ENCODE results near the gene STRAP. TPM values are rescaled to one million over a fixed set of nuclear protein-coding genes. Genes with fewer than 3 reads are reported as not detected.
A peak's percentile ranks its signal among the peaks of the same experiment; 100 is the strongest.

Gene STRAP
- total and polyA plus RNA-seq, 2 of the 13 experiments (the other 11 are each of a cell fraction or from before 2014, with no cell fraction given), result 66.9 to 118 TPM

GRCh38 chr12:15862840-15863239 lies 19.3 kb upstream of the STRAP start (continued):
- TF ChIP-seq RNF219 (CRISPR knock-in tag; IDR thresholded peaks at IDR 0.05) (no peak), CENPT (CRISPR knock-in tag; IDR thresholded peaks at IDR 0.05; ENCODE audit: low read depth) (no peak), ZNF773 (CRISPR knock-in tag; IDR thresholded peaks at IDR 0.05; ENCODE audit: borderline replicate concordance) (no peak), TERF1 (CRISPR knock-in tag; IDR thresholded peaks at IDR 0.05) (no peak), PHF8 (CRISPR knock-in tag; IDR thresholded peaks at IDR 0.05) (no peak), SKIL (CRISPR knock-in tag; IDR thresholded peaks at IDR 0.05; ENCODE audit: borderline replicate concordance) (peak; percentile 53; the same call in 1 of the 2 replicates), CREBL2 (CRISPR knock-in tag; IDR thresholded peaks at IDR 0.05; ENCODE audit: borderline replicate concordance) (no peak), MBD4 (IDR thresholded peaks at IDR 0.05; ENCODE audit: borderline replicate concordance, low read length) (no peak), SSRP1 (CRISPR knock-in tag; IDR thresholded peaks at IDR 0.05) (no peak), LCORL (IDR thresholded peaks at IDR 0.05) (no peak), LCORL (CRISPR knock-in tag; IDR thresholded peaks at IDR 0.05) (peak; percentile 61; the same call in 1 of the 2 replicates), HNF4G (IDR thresholded peaks at IDR 0.05; ENCODE audit: borderline replicate concordance, low read depth, low read length) (peak; percentile 91), HNF4G (CRISPR knock-in tag; IDR thresholded peaks at IDR 0.05; ENCODE audit: borderline replicate concordance, low read depth) (peak; percentile 72; the same call in 1 of the 2 replicates), HNF4A (CRISPR knock-in tag; IDR thresholded peaks at IDR 0.05) (peak; percentile 93), ZNF567 (CRISPR knock-in tag; IDR thresholded peaks at IDR 0.05; ENCODE audit: borderline replicate concordance) (no peak), HINFP (CRISPR knock-in tag; IDR thresholded peaks at IDR 0.05; ENCODE audit: low read depth) (no peak), ZNF333 (CRISPR knock-in tag; IDR thresholded peaks at IDR 0.05; ENCODE audit: borderline replicate concordance) (no peak), ZGPAT (CRISPR knock-in tag; IDR thresholded peaks at IDR 0.05) (0 out of 2 replicates have a peak, but pooled peaks have one; percentile 39), TEAD3 (CRISPR knock-in tag; optimal IDR thresholded peaks at IDR 0.05; ENCODE audit: borderline replicate concordance) (no peak), FIP1L1 (IDR thresholded peaks at IDR 0.05; ENCODE audit: borderline replicate concordance, insufficient read depth, low read depth, low read length) (no peak), ZNF556 (CRISPR knock-in tag; IDR thresholded peaks at IDR 0.05; ENCODE audit: borderline replicate concordance) (no peak), ZFYVE20 (CRISPR knock-in tag; IDR thresholded peaks at IDR 0.05; ENCODE audit: borderline replicate concordance, low read depth) (no peak)

All from HepG2 (cell line).